Mesodermal cell (in vitro differentiated cells): ENCODE data around the gene RNF13. TPM values are rescaled to one million over a fixed set of nuclear protein-coding genes. Genes with fewer than 3 reads are reported as not detected.
A peak's percentile ranks its signal among the peaks of the same experiment; 100 is the strongest.

Experiments used
- H3K27ac ChIP-seq: 2 replicates; pipeline ENCODE4 v1.7.0; 2013; ENCODE audit warnings: mild to moderate bottlenecking, low read depth, low read length, moderate library complexity; ENCODE audit not compliant: severe bottlenecking
- H3K36me3 ChIP-seq: 2 replicates; pipeline ENCODE4 v1.7.1; 2013; ENCODE audit warnings: mild to moderate bottlenecking, low read length, moderate library complexity; ENCODE audit not compliant: control insufficient read depth, insufficient read depth
- H3K4me1 ChIP-seq: one replicate; pipeline ENCODE4 v1.7.1; 2013; ENCODE audit warnings: mild to moderate bottlenecking, low read length; ENCODE audit not compliant: insufficient read depth, control insufficient read depth, poor library complexity, severe bottlenecking
- H3K4me3 ChIP-seq: 2 replicates; pipeline ENCODE4 v1.7.0; 2013; ENCODE audit warnings: low read length, control low read depth, mild to moderate bottlenecking; ENCODE audit not compliant: insufficient read depth, poor library complexity, severe bottlenecking; ENCODE audit errors: extremely low read depth
- H3K9me3 ChIP-seq: 2 replicates; pipeline ENCODE4 v1.7.1; 2013; ENCODE audit warnings: mild to moderate bottlenecking, low read length, moderate library complexity; ENCODE audit not compliant: control insufficient read depth
- WGBS, 2 experiments: methylation state at CpG; one replicate each; pipeline ENCODE4 v1.1.5; 2013; ENCODE audit warnings: missing lambda C conversion rate in 2 of 2; ENCODE audit not compliant: insufficient coverage in 2 of 2; 5-methylcytosine and 5-hydroxymethylcytosine counted together
- polyA plus RNA-seq, 2 experiments: library from polyadenylated mRNA; stranded (reverse); fragments of 50-300 nt; gene quantifications; one replicate each; pipeline ENCODE4 v1.2.3, GENCODE V29; 2013

The RNF13 gene
- polyA plus RNA-seq (2013, experiment 1 of 2) = 31.0 TPM
- 33.5 TPM for polyA plus RNA-seq (2013, experiment 2 of 2)

- WGBS, 2 experiments = 1% methylated on average over 43 to 51 of the region's 56 CpGs
- Histone ChIP-seq H3K27ac (peak within 1 kb of the TSS; percentile 85), H3K4me1 (peaks cover 8% of the 10 kb centered on the region)
Observed at GRCh38 chr3:149812606-149813366, at the start of gene RNF13. RNF13 (plus strand) TSS chr3:149813215; CDS start chr3:149846027, 32,812 bp downstream.

GRCh38 chr3:149763565-149764195 is 49.3 kb upstream of the RNF13 start:
- no peaks in the 10 kb centered on the region for H3K9me3 ChIP-seq
- no peaks in the 10 kb centered on the region for H3K36me3 ChIP-seq
- H3K4me1 ChIP-seq = no peaks in the 10 kb centered on the region
- no peak overlapping the region for H3K27ac ChIP-seq
- H3K4me3 ChIP-seq = no peak overlapping the region
- WGBS, 2 experiments = 83 to 100% methylated on average over 1 to 2 of the region's 3 CpGs

More at GRCh38 chr3:149812606-149813366, at the start of gene RNF13:
- no peaks in the 10 kb centered on the region for H3K36me3 ChIP-seq
- peak within 1 kb of the TSS; percentile 77 for H3K4me3 ChIP-seq
- no peaks in the 10 kb centered on the region for H3K9me3 ChIP-seq

- Histone ChIP-seq H3K36me3 (no peaks in the 10 kb centered on the region), H3K27ac (no peak overlapping the region), H3K4me3 (no peak overlapping the region), H3K4me1 (no peaks in the 10 kb centered on the region), H3K9me3 (no peaks in the 10 kb centered on the region)
- no CpG with 5 or more reads among the region's 1 CpG for WGBS, 2 experiments
Observed at GRCh38 chr3:149764302-149764701, 48.7 kb upstream of the RNF13 start.

GRCh38 chr3:149765762-149766334 is 47.2 kb upstream of the RNF13 start:
- no peaks in the 10 kb centered on the region for H3K9me3 ChIP-seq
- no peak overlapping the region for H3K4me3 ChIP-seq
- H3K4me1 ChIP-seq = no peaks in the 10 kb centered on the region
- no peak overlapping the region for H3K27ac ChIP-seq
- H3K36me3 ChIP-seq = no peaks in the 10 kb centered on the region
- WGBS, 2 experiments = no CpG with 5 or more reads among the region's 2 CpGs

- H3K9me3 ChIP-seq = no peaks in the 10 kb centered on the region
- H3K27ac ChIP-seq = no peak overlapping the region
- 86 to 94% methylated on average over 6 of the region's 6 CpGs for WGBS, 2 experiments
- H3K4me1 ChIP-seq = no peaks in the 10 kb centered on the region
- H3K4me3 ChIP-seq = no peak overlapping the region
- H3K36me3 ChIP-seq = no peaks in the 10 kb centered on the region
Observed at GRCh38 chr3:149767720-149768119, 45.3 kb upstream of the RNF13 start.

- H3K9me3 ChIP-seq = no peaks in the 10 kb centered on the region
- WGBS, 2 experiments = 87 to 96% methylated on average over 4 of the region's 6 CpGs
- no peak overlapping the region for H3K4me3 ChIP-seq
- no peaks in the 10 kb centered on the region for H3K4me1 ChIP-seq
- no peak overlapping the region for H3K27ac ChIP-seq
- no peaks in the 10 kb centered on the region for H3K36me3 ChIP-seq
Observed at GRCh38 chr3:149768704-149769103, 44.3 kb upstream of the RNF13 start.

GRCh38 chr3:149770246-149770645 is 42.8 kb upstream of the RNF13 start:
- WGBS, 2 experiments = no CpG with 5 or more reads among the region's 2 CpGs
- Histone ChIP-seq H3K36me3 (no peaks in the 10 kb centered on the region), H3K9me3 (no peaks in the 10 kb centered on the region), H3K27ac (no peak overlapping the region), H3K4me3 (no peak overlapping the region), H3K4me1 (no peaks in the 10 kb centered on the region)

GRCh38 chr3:149771652-149772271 is 41.3 kb upstream of the RNF13 start:
- H3K4me1 ChIP-seq = no peaks in the 10 kb centered on the region
- 56 to 63% methylated on average over 5 to 7 of the region's 8 CpGs for WGBS, 2 experiments
- no peaks in the 10 kb centered on the region for H3K9me3 ChIP-seq
- no peaks in the 10 kb centered on the region for H3K36me3 ChIP-seq
- H3K27ac ChIP-seq = no peak overlapping the region
- no peak overlapping the region for H3K4me3 ChIP-seq

GRCh38 chr3:149772861-149773260 is 40.2 kb upstream of the RNF13 start:
- Histone ChIP-seq H3K4me1 (no peaks in the 10 kb centered on the region), H3K27ac (no peak overlapping the region), H3K9me3 (no peaks in the 10 kb centered on the region), H3K4me3 (no peak overlapping the region), H3K36me3 (no peaks in the 10 kb centered on the region)
- 92 to 100% methylated on average over 2 of the region's 2 CpGs for WGBS, 2 experiments

GRCh38 chr3:149776170-149776569 is 36.8 kb upstream of the RNF13 start:
- Histone ChIP-seq H3K4me3 (no peak overlapping the region), H3K4me1 (no peaks in the 10 kb centered on the region), H3K36me3 (no peaks in the 10 kb centered on the region), H3K27ac (no peak overlapping the region), H3K9me3 (no peaks in the 10 kb centered on the region)
- WGBS, 2 experiments = 93 to 94% methylated on average over 1 of the region's 1 CpG
